HG03108 (cell line): ENCODE measurements around the gene PAQR4.

Source experiments
- ATAC-seq: cut with Tn5 transposase; IDR thresholded peaks from one replicate; pipeline ENCODE4 v1.9.1; 2021; ENCODE audit warnings: moderate library complexity; ENCODE audit not compliant: unreplicated experiment

PAQR4 gene

DNA sequence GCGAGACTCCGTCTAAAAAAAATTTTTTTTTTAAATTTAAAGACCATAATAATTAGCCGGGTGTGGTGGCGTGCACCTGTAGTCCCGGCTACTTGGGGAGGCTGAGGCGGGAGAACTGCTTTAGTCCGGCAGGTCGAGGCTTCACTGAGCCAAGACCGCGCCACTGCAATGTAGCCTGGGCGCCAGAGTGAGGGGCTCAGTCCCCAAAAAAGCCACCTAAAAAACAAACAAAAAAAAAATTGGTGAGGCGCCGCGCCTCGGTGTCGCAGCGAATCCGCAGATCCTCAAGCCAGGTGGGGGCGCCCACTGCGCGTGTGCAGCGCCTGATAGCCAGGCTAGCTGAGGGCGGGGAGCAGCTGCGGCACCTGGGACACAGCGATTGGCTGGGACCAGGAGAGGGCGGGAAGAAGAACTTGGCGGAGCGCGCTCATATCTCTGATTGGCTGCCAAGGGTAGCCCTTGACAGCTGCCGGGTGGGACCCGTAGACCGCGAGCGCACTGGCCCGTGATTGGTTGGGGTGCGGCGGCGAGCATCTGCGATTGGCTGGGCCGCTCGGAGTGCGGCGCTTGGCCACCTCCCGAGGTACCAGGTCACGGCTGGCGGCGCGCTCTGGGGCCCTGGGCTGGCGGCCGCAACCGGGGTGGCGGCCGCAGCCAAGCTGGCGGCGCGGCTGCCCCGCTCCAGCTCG is 34.6 kb downstream of the PAQR4 start:
- peak; percentile 91 for ATAC-seq

- no peak for ATAC-seq
These were observed 35.2 kb downstream of the PAQR4 start for GRCh38 chr16:3004319-3004718.

- ATAC-seq, result no peak
These were observed 35.7 kb downstream of the PAQR4 start for GRCh38 chr16:3004781-3005284.

DNA sequence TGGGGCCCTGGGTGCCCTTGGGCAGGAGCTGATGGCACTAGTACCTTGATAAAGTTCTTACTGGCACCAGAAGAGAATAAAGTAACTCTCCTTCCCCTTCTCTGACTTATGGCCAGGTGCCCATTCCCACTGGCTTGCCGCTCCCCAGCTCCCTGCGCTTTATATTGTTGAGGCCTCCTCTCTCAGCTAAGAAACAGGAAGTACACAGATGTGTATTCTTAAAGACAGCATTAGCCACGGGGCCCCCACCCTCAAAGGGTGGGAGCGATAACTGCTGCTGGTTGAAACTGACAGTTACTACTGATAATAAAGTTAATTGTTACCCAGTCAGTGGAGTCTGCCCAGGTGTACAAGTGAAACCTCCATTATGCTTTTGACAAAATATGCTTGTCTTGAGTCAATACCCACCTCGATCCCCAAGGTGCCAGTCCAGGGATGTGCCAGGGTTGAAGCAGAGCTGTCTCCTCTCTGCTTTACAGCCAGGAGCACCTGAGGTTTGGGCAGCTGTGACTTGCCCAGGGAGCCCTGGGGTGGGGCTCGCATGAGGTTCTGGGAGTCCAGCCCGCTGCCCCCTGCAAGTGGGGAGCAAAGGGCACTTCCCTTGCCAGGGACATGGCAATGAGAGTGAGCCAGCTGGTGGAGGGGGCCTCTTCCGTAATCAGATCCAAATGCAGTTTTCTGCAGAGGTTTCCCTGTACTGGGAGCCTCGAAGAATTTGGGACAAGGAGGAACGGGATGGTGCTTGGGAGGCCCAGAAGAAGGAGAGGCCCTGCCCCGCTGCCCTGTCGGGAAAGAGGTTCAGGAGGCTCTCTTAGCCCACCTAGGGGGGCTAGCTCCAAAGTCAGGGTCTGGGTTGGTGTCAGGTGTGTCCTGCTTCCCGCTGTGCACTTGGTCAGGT is 38.2 kb downstream of the PAQR4 start:
- no peak for ATAC-seq

DNA sequence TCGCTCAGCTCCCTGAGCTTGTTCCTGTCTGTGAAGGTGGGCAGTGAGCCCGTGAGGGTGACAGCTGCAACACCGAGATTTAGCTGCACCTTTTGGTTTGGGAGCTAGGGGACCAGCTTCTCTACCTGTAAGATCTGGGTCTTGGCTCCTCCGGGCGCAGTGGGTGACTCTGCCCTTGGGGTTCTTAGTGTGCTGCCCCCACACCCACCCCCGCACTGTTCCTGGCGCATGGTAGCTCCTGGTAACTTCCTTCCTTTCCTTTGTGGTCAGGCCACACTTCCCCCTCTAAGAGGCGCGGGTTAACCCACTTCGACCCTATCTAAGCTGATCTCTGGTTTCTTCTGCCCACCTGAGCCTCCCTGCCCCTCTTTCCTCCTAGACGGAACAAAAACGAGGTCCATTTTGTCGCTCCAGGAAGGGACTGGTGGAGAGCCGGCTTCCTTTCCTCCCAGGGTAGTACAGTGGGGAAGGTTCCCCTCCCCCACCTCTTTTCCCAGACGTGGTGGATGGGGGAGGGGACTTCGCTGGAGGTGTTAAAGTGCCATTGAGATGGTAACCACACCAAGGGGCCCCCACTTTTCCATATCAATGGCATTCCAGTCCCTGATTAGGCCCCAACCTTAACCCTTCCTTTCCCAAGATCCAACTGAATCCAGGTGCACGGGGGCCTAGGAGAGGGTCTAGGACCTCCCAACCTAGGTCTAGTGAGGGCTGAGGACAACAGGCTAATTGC is 39.0 kb downstream of the PAQR4 start:
- ATAC-seq, result no peak

GRCh38 chr16:3008690-3009037 is 39.5 kb downstream of the PAQR4 start:
- no peak for ATAC-seq

DNA sequence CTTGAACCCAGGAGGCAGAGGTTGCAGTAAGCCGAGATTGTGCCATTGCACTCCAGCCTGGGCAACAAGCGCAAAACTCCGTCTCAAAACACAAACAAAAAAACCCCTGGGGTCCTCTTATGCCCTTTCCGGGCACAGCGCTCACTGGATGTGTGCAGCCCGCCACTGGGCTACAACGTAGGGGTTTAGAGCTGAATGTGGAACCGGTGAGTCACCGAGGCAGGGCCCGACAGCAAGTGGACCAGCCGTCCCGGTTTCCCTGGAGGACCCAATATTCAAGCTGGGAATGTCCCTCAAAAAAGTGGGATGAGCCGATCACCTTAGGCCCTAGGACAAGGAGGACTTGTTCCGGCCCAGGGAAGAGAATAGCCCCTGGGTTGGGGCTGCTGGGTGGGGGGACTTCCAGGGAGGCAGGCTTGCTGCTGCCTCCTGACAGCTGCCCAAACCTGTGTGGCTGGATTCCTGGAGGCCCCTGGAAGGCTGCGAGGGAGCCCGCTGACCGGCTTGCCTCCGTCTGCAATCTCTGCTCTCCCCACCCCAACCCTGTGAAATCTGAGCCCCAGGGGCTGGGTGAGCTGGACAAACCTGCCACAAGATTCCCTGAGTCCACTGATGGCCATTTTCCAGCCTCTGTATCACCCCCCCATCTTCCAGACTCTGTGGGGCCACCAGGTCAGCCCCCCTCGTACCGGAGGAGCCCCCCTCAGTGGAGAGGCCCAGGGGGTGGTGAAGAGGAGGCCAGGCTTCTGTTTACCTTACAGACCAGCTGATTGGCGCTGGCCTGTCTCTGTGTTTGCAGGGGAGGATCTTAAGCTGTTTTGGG is 40.6 kb downstream of the PAQR4 start:
- ATAC-seq, result no peak

DNA sequence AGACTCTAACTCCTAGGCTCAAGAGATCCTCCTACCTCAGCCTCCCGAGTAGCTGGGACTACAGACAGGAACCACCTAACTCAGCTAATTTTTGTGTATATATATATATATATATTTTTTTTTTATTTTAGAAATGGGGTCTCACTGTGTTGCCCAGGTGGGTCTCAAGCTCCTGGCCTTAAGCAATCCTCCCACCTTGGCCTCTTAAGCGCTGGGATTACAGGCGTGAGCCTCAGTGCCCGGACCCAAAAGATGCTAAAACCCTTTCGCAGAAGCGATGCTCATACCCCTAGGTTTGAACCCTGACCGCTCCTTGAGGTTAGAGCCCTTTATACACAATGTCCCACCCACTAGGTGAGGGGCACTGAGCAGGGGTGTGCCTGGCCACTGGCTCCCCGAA is 41.4 kb downstream of the PAQR4 start:
- ATAC-seq, result no peak

GRCh38 chr16:3012246-3012645 is 43.1 kb downstream of the PAQR4 start:
- ATAC-seq, result no peak

DNA sequence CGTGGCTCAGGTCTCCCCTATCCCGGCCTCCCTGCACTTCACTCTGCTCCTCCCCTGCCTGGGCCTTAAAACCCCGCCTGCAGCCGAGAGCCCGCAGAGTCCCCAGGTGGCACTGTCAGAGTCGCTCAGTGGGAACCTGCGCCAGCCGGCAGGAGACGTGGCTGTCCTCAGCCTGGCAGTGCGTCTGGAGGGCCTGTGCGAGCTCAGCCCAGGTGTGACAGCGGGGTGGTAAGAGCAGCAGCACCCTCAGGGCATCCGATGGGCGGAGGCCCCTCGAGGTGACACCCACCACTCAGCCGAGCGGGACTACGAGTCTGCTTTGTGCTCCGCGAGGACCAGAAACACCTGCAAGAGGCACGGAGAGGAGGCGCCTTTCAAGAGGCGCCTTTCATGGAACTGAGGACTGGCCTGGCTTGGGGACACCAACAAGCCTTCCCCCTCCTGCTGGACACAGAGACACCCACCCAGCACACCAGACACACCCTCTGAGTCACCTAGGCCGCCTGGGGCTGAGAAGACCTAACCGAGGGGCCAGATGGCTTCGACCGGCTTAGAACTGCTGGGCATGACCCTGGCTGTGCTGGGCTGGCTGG is 43.8 kb downstream of the PAQR4 start, which contains the start of gene CLDN9:
Gene CLDN9 (plus strand): TSS at position 96 of the 593 bp plus-strand sequence. CDS start 440 bp downstream, at position 536.
- no peak for ATAC-seq

GRCh38 chr16:3013491-3013951 is 44.4 kb downstream of the PAQR4 start:
- no peak for ATAC-seq

GRCh38 chr16:3013998-3014690 is 45.0 kb downstream of the PAQR4 start:
- no peak for ATAC-seq

- no peak for ATAC-seq
These were observed 45.8 kb downstream of the PAQR4 start for GRCh38 chr16:3014971-3015370.

- no peak for ATAC-seq
These were observed 46.8 kb downstream of the PAQR4 start for GRCh38 chr16:3015865-3016521.

- ATAC-seq, result no peak
These were observed 48.2 kb downstream of the PAQR4 start for GRCh38 chr16:3017344-3017743.

GRCh38 chr16:3017794-3018506 is 48.8 kb downstream of the PAQR4 start, which contains the start of gene CLDN6:
CLDN6 (minus strand) TSS chr16:3018183; CDS start chr16:3016021, 2,162 bp downstream.
- ATAC-seq, result no peak

- ATAC-seq, result no peak
These were observed 50.6 kb downstream of the PAQR4 start for GRCh38 chr16:3019594-3020246.

- ATAC-seq, result peak; percentile 19
These were observed 51.1 kb downstream of the PAQR4 start, which contains the start of gene TNFRSF12A for GRCh38 chr16:3020247-3020603. TNFRSF12A (plus strand) TSS chr16:3020368; CDS start chr16:3020398, 30 bp downstream.
